OCI-LY7 (cell line): ENCODE results near the gene SLBP. TPM values are rescaled to one million over a fixed set of nuclear protein-coding genes. Genes with fewer than 3 reads are reported as not detected.
A peak's percentile ranks its signal among the peaks of the same experiment; 100 is the strongest.

Source experiments
- BruUV-seq: library from RNA; stranded (reverse); fragments of 400-500 nt; replicated peaks from 2 replicates; lab custom pipeline; 2021; lab: Mats Ljungman, UMichigan
- CTCF ChIA-PET: fragments of 300-600 bp; sonication (Branson Sonifier 250); formaldehyde crosslinking; loops from one replicate; lab custom pipeline; 2022; ENCODE audit warnings: antibody characterized with exemption; ENCODE audit not compliant: unreplicated experiment; lab: Charles Lee
- POLR2A ChIA-PET: fragments of 300-600 bp; sonication (Branson Sonifier 250); formaldehyde crosslinking; loops from one replicate; lab custom pipeline; 2022; ENCODE audit warnings: antibody characterized with exemption; lab: Charles Lee
- DNase-seq: peaks from one replicate; pipeline ENCODE4 v3.0.0-alpha.2; 2015; ENCODE audit warnings: low spot score
- H2AFZ ChIP-seq: fragments of 200-600 bp; sonication (generic), shearing (Covaris generic); 2 replicates; pipeline ENCODE4 v1.6.1; 2014; ENCODE audit warnings: mild to moderate bottlenecking, antibody characterized with exemption, low read length, moderate library complexity
- H3K27ac ChIP-seq: fragments of 200-600 bp; sonication (generic); 2 replicates; pipeline ENCODE4 v1.5.1; 2014; ENCODE audit warnings: mixed run types, low read depth, mild to moderate bottlenecking, moderate library complexity, low read length, inconsistent platforms; ENCODE audit not compliant: poor library complexity, severe bottlenecking
- H3K36me3 ChIP-seq: fragments of 200-600 bp; sonication (generic); 2 replicates; pipeline ENCODE4 v1.6.1; 2014; ENCODE audit warnings: mild to moderate bottlenecking, antibody characterized with exemption, low read length, moderate library complexity, mixed read lengths; ENCODE audit not compliant: insufficient read depth
- H3K4me1 ChIP-seq: fragments of 200-600 bp; sonication (generic); 2 replicates; pipeline ENCODE4 v1.5.1; 2014; ENCODE audit warnings: mild to moderate bottlenecking, low read length; ENCODE audit not compliant: insufficient read depth, poor library complexity, severe bottlenecking
- H3K4me2 ChIP-seq: fragments of 200-600 bp; sonication (generic); 2 replicates; pipeline ENCODE4 v1.6.1; 2014; ENCODE audit warnings: mild to moderate bottlenecking, low read length
- H3K4me3 ChIP-seq: fragments of 200-600 bp; sonication (generic); 2 replicates; pipeline ENCODE4 v1.5.1; 2014; ENCODE audit warnings: mild to moderate bottlenecking, low read depth, low read length; ENCODE audit not compliant: poor library complexity, severe bottlenecking
- H3K79me2 ChIP-seq: fragments of 200-600 bp; sonication (generic); 2 replicates; pipeline ENCODE4 v1.6.1; 2016; ENCODE audit warnings: low read depth, mild to moderate bottlenecking, low read length, moderate library complexity, mixed read lengths; ENCODE audit not compliant: insufficient read depth
- H3K9me2 ChIP-seq: fragments of 200-600 bp; sonication (generic); 2 replicates; pipeline ENCODE4 v1.6.1; 2016; ENCODE audit warnings: mild to moderate bottlenecking, low read length, mixed read lengths; ENCODE audit not compliant: insufficient read depth
- H3K9me3 ChIP-seq: fragments of 200-600 bp; sonication (generic); 2 replicates; pipeline ENCODE4 v1.6.1; 2014; ENCODE audit warnings: mild to moderate bottlenecking, mixed run types, low read length, mixed read lengths
- H4K20me1 ChIP-seq: fragments of 200-600 bp; sonication (generic); 2 replicates; pipeline ENCODE4 v1.6.1; 2014; ENCODE audit warnings: mild to moderate bottlenecking, antibody characterized with exemption, low read length, moderate library complexity, mixed read lengths; ENCODE audit not compliant: insufficient read depth
- CTCF ChIP-seq: fragments of 200-600 bp; sonication (generic); conservative IDR thresholded peaks from 2 replicates; pipeline ENCODE4 v1.5.1; 2014; ENCODE audit warnings: mild to moderate bottlenecking, antibody characterized with exemption, low read length, moderate library complexity, mixed read lengths
- EZH2phosphoT487 ChIP-seq: fragments of 200-600 bp; sonication (generic); IDR thresholded peaks from 2 replicates; pipeline ENCODE4 v1.6.1; 2018; ENCODE audit warnings: low read depth, borderline replicate concordance, mild to moderate bottlenecking, mixed run types, antibody characterized with exemption, low read length, moderate library complexity, mixed read lengths
- intact Hi-C: fragments of 100-400 bp; cut with micrococcal nuclease; formaldehyde crosslinking; loops from one replicate; pipeline ENCODE4 v1.10.0; 2022; ENCODE audit not compliant: unreplicated experiment
- total RNA-seq, 2 experiments: library from RNA; depleted of rRNA in 1 of 2; stranded (reverse); fragments of >200 nt in 1 of 2; shearing (Covaris generic) in 1 of 2; gene quantifications; 2 replicates each; pipeline ENCODE4 v1.2.3, GENCODE V29; 2014 to 2022

SLBP gene
- total RNA-seq, 2 experiments from 2014 or later = 159 to 196 TPM

GRCh38 chr4:1727117-1728031 lies 15.3 kb upstream of the SLBP start:
- H3K4me2 ChIP-seq = no peak overlapping the region
- peaks cover 26% of the 10 kb centered on the region for H4K20me1 ChIP-seq
- DNase-seq = no peak
- no peak overlapping the region for H3K4me3 ChIP-seq
- H3K4me1 ChIP-seq = peaks cover 39% of the 10 kb centered on the region
- POLR2A ChIA-PET = no interaction called here
- H2AFZ ChIP-seq = no peak overlapping the region
- no TSS peak for BruUV-seq
- peaks cover 95% of the 10 kb centered on the region for H3K36me3 ChIP-seq
- H3K79me2 ChIP-seq = peaks cover 84% of the 10 kb centered on the region
- no peaks in the 10 kb centered on the region for H3K9me3 ChIP-seq
- no peak for TF ChIP-seq EZH2phosphoT487
- TF ChIP-seq CTCF = no peak
- intact Hi-C loops = loop anchor here (2.0 kb wide), 1 partner anchor 19 kb away; no protein-coding TSS in a partner anchor
- CTCF ChIA-PET = no interaction called here
- H3K27ac ChIP-seq = no peak overlapping the region
- no peaks in the 10 kb centered on the region for H3K9me2 ChIP-seq

GRCh38 chr4:1726146-1726934 lies 14.2 kb upstream of the SLBP start:
- Histone ChIP-seq H3K4me2 (peak overlapping the region; percentile 2; the same call in 1 of the 2 replicates), H3K27ac (no peak overlapping the region), H3K9me2 (no peaks in the 10 kb centered on the region), H3K36me3 (peaks cover 93% of the 10 kb centered on the region), H3K79me2 (peaks cover 91% of the 10 kb centered on the region), H3K4me3 (no peak overlapping the region), H3K9me3 (no peaks in the 10 kb centered on the region), H3K4me1 (peaks cover 39% of the 10 kb centered on the region), H2AFZ (no peak overlapping the region), H4K20me1 (peaks cover 26% of the 10 kb centered on the region)
- intact Hi-C loops = loop anchor here (1.0 to 2.0 kb wide), 2 partner anchors 18 to 33 kb away; no protein-coding TSS in a partner anchor
- ChIA-PET POLR2A (interaction anchor here (0.6 kb wide), 1 partner anchor 938 kb away, joined by 4 read pairs; no protein-coding TSS in a partner anchor), CTCF (interaction anchor here (0.6 to 1.0 kb wide), 2 partner anchors 24 to 35 kb away, joined by 3 read pairs; no protein-coding TSS in a partner anchor)
- peak; percentile 83 for DNase-seq
- no TSS peak for BruUV-seq
- TF ChIP-seq EZH2phosphoT487 = no peak
- peak; percentile 98 for TF ChIP-seq CTCF
